ENCODE results near the gene SKI. TPM values are rescaled to one million over a fixed set of nuclear protein-coding genes. Genes with fewer than 3 reads are reported as not detected.

The SKI gene
- total and polyA plus RNA-seq, 9 of the 15 experiments (the other 6 are each of a cell fraction or from before 2014, with no cell fraction given) = 0.10 to 60.5 (median 4.6) TPM

- TF ChIP-seq ZBTB40 (IDR thresholded peaks at IDR 0.05) = no peak; the same call in 1 of the 2 replicates
- TF ChIP-seq ZBTB40 (CRISPR knock-in tag; IDR thresholded peaks at IDR 0.05) = 0 out of 2 replicates have a peak, but pooled peaks have one; percentile 49
- TF ChIP-seq OTX1 (CRISPR knock-in tag; IDR thresholded peaks at IDR 0.05) = peak; percentile 88
- peak; percentile 21; the same call in 1 of the 2 replicates for TF ChIP-seq NBN (IDR thresholded peaks at IDR 0.05; ENCODE audit: low read depth)
- peak; percentile 93 for TF ChIP-seq ZNF511 (CRISPR knock-in tag; IDR thresholded peaks at IDR 0.05)
- TF ChIP-seq ZBTB26 (CRISPR knock-in tag; IDR thresholded peaks at IDR 0.05) = peak; percentile 80; the same call in 1 of the 2 replicates
- TF ChIP-seq HNRNPH1 (optimal IDR thresholded peaks at IDR 0.05; ENCODE audit: low read depth, low read length) = no peak
- TF ChIP-seq COPS2 (conservative IDR thresholded peaks at IDR 0.05) = no peak
- TF ChIP-seq HMBOX1 (IDR thresholded peaks at IDR 0.05) = no peak
- TF ChIP-seq ZNF592 (IDR thresholded peaks at IDR 0.05) = peak; percentile 95
- peak; percentile 58; the same call in 1 of the 2 replicates for TF ChIP-seq ATF7 (IDR thresholded peaks at IDR 0.05)
Observed at GRCh38 chr1:2205191-2205952, 22.7 kb upstream of the SKI start (continued).

All from K562 (cell line).